Diencephalon (tissue), 1 donor: ENCODE results near the gene ALDH18A1. TPM values are rescaled to one million over a fixed set of nuclear protein-coding genes. Genes with fewer than 3 reads are reported as not detected.

ENCODE experiments used
- total RNA-seq: library from RNA; depleted of rRNA; stranded (reverse); fragments of >200 nt; gene quantifications from one replicate; pipeline ENCODE4 v1.2.3, GENCODE V29; 2014

ALDH18A1 gene
- 39.9 TPM for total RNA-seq

DNA sequence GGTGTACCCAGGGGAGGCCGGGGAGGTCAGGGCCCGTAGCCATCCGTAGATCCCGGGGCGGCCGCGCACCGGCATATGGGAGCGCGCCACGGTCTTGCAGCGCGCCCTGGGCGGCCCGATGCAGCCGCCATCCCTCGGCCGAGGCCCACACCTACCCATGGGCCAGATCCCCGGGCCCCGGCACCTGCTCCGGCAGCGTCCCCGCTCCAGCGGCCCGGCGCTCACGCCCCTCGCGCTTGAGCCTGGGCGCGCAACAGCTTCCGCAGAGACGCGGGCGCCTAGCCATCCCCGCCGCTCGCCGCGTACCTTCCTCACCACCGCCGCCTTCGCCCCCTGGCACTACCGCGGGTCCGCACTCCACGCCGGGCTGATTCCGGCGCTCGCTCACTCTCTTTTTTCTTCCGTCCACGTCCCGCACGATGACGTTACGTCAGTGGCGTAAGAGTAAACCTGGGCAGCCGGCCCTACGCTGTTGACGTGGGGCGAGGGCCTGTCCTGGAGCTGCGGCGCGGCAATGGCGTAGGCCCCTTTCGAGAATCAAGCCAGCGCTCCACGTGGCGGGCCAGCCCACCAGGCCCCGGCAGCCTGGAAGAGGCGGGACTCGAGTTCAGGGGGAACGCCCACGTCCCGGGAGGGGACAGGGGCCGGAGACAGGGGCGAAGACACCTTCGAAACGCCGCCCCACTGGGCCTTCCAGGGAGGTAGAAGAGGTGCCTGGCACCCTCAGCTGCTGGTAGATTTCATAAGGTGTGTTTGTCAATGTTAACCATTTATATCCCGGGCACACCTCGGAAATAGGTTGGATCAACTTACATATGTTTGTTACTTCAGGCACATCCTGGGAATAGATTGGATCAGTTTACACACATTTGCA lies at the start of gene ALDH18A1:
Gene ALDH18A1 (minus strand): TSS at position 421 of the 874 bp plus-strand sequence. CDS start 3,334 bp downstream, outside the sequence.

DNA sequence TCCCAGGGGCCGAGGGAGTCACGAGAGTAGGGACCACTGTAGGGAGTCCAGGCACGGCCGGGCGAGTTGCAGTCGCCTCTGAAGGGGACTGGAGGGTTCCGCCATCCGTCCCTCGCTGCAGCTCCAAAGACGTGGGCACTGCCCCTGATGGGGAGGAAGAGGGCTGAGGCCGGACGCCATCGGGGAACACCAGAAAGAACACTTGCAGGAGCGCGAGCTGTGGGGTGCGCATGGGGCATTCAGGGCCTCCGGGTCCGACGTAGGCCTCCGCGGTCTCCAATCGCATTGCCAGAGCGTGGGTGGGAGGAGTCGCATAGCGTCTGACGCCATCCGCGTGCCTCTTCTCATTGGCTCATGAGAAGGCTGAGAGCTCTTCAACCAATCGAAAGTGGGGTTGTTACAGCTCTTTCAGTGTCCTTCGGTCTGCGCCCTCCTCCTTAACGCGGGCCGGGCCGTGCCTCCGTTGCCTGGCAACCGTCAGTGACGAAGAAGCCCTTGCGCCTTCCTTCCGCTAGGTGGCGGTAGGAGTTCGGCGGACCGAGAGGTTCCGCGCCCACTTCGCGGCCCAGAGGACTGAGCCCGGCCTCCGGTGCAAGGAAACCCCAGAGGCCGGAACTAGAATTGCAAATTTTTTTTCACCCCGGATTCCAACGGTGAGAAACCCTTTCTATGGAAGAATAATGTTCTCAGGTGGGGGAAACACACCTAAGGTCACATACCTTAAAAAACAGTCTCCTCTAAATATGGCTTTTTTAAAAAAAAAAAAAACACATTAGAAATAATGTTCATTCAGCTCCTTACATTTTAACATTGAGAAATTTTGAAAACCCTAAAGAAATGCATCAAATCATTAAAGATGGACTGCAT lies 37.4 kb upstream of the ALDH18A1 start, which contains the start of gene TCTN3:
Gene TCTN3 (minus strand): TSS at position 260 of the 867 bp plus-strand sequence. CDS start 28 bp downstream, at position 232.

DNA sequence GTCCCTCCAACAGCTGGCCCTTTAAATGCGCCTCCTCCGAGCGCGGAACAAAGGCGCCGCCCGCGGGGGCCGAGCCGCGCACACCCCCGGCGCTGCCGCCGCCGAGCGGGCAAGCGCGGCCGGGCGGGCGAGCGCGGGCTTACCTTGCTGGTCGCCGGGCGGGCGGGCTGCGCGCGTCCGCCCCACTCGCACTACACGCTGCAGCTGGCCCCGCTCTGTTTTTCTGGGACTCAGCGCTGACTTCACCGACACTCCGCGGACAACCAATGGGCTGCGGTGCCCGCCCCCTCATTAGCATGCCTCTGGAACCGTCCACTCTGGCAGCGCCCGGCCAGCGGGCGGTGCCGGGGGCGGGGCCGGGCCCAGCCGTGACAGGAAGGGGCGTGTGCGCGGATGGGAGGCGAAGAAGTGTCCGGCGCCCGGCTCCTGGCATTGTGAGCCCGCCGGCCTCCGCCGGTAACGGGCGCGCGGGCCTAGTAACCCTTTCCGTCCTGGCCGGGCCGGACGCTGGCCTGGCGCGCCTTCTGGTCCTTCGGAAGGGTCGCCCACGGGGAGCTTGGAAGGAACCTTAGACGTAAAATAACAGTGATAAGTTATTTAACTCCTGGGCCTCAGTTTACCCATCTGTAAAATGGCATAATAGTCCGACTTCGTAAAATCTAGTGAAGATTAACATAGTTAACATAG lies 95.2 kb downstream of the ALDH18A1 start, which contains the start of gene SORBS1:
Gene SORBS1 (minus strand): TSS at position 195 of the 687 bp plus-strand sequence. CDS start 120,236 bp downstream, outside the sequence.

Other genes starting within 250 kb of the ALDH18A1 start
- 90.7 TPM for gene SORBS1, start 95.3 kb downstream of the ALDH18A1 start, total RNA-seq
- 25.8 TPM for gene TCTN3, start 37.2 kb upstream of the ALDH18A1 start, total RNA-seq
- 16.6 TPM for gene ENTPD1, start 99.5 kb upstream of the ALDH18A1 start, total RNA-seq